RPMI7951 (cell line): ENCODE data around the gene SEPTIN5. TPM values are rescaled to one million over a fixed set of nuclear protein-coding genes. Genes with fewer than 3 reads are reported as not detected.
"Not testable (repeated sequence)": the region's sequence is repeated elsewhere in the genome, so short reads cannot be mapped to it uniquely, and the experiment has no call there.

Source experiments
- DNase-seq: peaks from one replicate; pipeline ENCODE4 v3.0.0-alpha.2; 2012; ENCODE audit warnings: low read depth
- total RNA-seq: library from RNA; depleted of rRNA; stranded (reverse); fragments of >200 nt; shearing (Covaris generic); gene quantifications from 2 replicates; pipeline ENCODE4 v1.2.3, GENCODE V29; 2014; rRNA removed

Gene SEPTIN5
- total RNA-seq: 4.0 and 8.2 TPM in 2 replicates

- no peak for DNase-seq
Measured at GRCh38 chr22:19714312-19715187, at the start of gene SEPTIN5. SEPTIN5 (plus strand) TSS chr22:19714503; CDS start chr22:19714589, 86 bp downstream.

GRCh38 chr22:19664951-19665783 lies 49.1 kb upstream of the SEPTIN5 start:
- no peak for DNase-seq

GRCh38 chr22:19665784-19666672 lies 48.3 kb upstream of the SEPTIN5 start:
- DNase-seq: no peak

GRCh38 chr22:19666673-19667593 lies 47.4 kb upstream of the SEPTIN5 start:
- DNase-seq: no peak

- DNase-seq: no peak
Measured at GRCh38 chr22:19667872-19668740, 46.2 kb upstream of the SEPTIN5 start.

GRCh38 chr22:19668748-19669147 lies 45.6 kb upstream of the SEPTIN5 start:
- no peak for DNase-seq

- DNase-seq: no peak
Measured at GRCh38 chr22:19669570-19669969, 44.7 kb upstream of the SEPTIN5 start.

- no peak for DNase-seq
Measured at GRCh38 chr22:19671316-19671715, 43.0 kb upstream of the SEPTIN5 start.

GRCh38 chr22:19672054-19672776 lies 42.1 kb upstream of the SEPTIN5 start:
- no peak for DNase-seq

- no peak for DNase-seq
Measured at GRCh38 chr22:19673660-19674059, 40.6 kb upstream of the SEPTIN5 start.

- DNase-seq: peak; percentile 5
Measured at GRCh38 chr22:19674129-19674928, 40.0 kb upstream of the SEPTIN5 start.

- no peak for DNase-seq
Measured at GRCh38 chr22:19674929-19675253, 39.4 kb upstream of the SEPTIN5 start.

GRCh38 chr22:19675428-19675827 lies 38.9 kb upstream of the SEPTIN5 start:
- DNase-seq: no peak

GRCh38 chr22:19676437-19676836 lies 37.9 kb upstream of the SEPTIN5 start:
- not testable (repeated sequence) for DNase-seq

- DNase-seq: no peak
Measured at GRCh38 chr22:19678949-19679521, 35.3 kb upstream of the SEPTIN5 start.

- peak; percentile 4 for DNase-seq
Measured at GRCh38 chr22:19679522-19680101, 34.7 kb upstream of the SEPTIN5 start.

GRCh38 chr22:19680287-19680881 lies 33.9 kb upstream of the SEPTIN5 start:
- DNase-seq: no peak
